ENCODE measurements around the gene CADPS2.

The CADPS2 gene

DNA sequence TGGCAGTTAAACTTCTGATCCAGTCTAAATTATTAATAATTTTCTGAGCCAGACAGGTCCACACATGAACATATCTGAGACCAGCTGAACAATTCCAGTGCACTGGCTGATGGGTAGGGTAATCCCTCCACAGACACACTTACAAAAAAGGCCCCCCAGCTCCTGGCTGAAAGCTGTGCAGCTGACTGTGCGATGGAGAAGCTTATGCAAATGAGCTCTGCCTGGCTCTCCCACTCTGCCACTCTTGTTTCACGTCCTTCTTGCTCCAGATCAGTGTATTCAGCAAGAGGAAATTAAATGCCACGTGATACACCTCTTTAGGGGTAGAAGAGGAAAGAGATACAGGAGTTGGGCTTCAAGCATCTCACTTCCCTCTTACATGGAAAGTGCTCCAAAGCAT, 505.3 kb downstream of the CADPS2 start:
- DNase-seq (ENCODE audit: low read depth in 2 of 2), result no peak

DNA sequence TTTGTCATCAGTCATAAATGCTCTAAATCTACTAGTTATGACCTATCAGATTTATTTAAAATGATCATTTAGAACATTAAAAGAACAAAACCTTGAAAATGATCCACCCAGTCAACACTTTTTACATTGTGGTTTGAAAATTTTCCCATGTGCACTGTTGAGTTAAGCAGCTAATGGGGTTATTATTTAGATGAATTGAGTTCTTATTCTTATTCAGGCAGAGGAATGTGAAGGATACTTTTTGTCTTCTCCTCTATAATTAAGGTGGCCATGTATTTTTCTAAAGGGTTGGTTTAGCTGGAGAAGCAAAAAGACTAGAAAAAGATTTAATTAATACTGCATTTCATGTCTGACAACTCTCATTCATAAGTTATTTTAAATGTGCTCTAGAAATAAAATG, 506.8 kb downstream of the CADPS2 start:
- no peak for DNase-seq (ENCODE audit: low read depth in 2 of 2)

DNA sequence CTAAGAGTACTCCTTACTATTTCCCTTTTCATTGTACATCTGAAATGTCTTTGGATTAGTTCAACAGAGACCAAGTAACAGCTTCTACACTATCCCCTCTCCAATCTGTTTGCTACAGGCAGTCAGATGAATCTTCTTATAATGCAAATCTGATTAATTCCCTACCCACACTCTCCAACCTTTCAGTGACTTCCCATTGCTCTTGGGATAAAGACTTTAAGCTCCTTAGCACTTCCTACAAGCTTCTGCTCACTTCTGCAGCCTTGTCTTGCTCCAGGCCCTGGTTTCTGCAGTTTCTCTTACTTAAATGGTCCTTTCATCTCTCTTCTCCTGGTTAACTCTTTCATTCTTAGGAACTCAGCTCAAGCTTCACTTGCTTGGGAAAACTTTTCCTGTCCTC, 516.5 kb downstream of the CADPS2 start:
- DNase-seq (ENCODE audit: low read depth in 2 of 2), result no peak

DNA sequence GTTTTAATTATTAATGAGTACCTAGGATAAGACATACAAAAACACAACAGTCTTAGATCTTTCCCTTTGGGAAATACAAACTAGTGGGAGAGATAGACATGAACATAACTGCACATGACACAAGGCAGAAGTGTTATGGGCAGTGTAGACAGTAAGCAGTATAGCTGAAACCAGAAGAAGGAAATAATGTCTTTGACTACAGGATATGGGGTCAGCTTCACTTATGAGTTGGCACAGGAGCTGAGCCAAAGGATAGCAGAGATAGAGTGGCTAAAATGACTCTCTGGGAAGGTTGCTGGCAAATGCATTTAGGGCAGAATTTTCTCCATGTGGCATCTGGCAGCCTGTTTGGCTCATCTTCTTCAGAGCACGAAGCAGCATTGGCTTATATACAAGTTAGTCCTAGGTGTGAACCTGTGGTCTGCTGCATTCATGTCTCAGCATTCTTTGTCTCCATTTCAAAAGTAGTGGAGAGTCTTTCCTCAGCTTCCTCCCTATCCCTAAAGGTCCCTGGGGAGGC, 521.4 kb downstream of the CADPS2 start:
- DNase-seq (ENCODE audit: low read depth in 2 of 2), result no peak

DNA sequence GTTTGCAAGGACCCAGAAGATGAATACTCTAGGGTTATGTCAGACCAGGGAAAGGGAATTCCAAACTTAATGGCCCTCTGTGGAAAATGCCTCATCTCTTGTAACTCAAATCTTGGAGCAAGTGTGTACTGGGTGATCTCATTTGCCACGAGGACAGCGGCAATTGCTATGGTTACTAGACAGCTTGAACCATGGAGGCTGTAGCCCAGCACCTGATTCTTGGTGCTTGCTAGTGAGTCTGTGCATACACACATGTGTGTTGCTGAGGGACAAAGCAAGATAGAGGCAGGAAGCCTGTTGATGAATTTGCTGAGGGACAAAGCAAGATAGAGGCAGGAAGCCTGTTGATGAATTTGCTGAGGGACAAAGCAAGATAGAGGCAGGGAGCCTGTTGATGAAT, 523.1 kb downstream of the CADPS2 start:
- no peak for DNase-seq (ENCODE audit: low read depth in 2 of 2)

DNA sequence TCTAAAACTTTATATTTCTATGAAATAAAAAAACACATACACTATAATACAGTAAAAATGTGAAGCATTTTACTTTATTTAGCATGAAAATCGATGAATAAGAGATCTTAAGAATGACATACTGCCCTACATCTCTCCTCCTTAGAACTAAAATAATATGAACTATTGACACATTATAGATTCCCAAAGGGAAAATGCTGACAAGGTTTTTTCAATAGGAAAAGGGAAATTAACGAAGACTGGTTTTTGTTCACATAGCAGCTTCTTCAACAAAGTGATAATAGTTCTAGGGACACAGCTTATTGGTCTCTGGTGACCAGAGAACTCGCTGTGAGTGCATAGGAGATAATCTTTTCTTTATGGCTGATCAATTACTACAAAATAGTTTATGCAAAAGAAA, 523.8 kb downstream of the CADPS2 start:
- no peak for DNase-seq (ENCODE audit: low read depth in 2 of 2)

DNA sequence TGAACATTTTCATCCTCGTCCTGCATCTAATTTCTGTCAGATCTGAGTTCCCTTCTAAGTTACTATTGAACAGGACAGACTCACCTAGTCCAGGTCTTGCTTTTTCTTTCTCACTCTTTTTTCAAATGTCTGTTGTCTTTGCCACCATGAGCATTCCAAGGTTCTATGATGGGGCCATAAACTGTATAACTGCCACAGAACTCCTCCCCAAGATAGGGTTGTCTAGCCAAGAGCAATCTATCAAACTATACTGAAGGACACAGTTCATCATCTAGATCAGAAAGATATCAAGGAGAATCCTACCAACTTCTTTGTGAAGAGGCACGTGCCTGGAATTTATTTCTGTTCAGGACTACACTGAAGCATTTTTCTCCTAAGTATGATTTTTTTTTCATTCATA, 531.6 kb downstream of the CADPS2 start:
- no peak for DNase-seq (ENCODE audit: low read depth in 2 of 2)

DNA sequence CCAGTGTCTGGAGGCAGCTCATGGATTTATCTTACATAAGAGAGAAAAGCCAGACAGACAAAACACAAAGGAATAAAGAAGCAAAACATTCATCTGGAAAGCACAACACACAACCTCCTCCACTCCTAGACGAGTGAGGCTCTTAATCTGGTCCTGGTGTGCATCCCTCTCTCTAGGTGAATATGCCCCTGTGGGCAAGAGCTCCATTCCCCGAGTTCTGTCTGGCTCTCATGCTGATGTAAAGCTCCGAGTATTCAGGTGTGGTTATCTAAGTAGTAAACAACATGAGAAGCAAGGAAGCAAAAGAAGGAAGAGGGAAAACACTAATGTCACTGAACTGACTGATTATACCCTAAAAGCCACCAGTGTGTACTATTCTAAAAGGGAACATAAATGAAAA, 533.8 kb downstream of the CADPS2 start:
- no peak for DNase-seq (ENCODE audit: low read depth in 2 of 2)

DNA sequence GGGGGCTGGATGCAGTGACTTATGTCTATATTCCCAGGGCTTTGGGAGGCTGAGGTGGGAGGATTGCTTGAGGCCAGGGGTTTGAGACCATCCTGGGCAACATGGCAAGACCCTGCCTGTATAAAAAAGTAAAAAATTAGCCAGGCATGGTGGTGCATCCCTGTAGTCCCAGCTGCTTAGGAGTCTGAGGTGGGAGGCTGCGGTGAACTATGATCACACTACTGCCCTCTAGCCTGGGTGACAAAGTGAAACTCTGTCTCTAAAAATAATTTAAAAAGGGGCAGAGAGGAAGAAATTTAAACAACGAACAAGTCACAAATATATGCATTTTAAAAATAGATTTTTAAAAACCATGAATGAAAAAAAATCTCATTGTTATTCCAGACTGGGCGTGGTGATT, 535.6 kb downstream of the CADPS2 start:
- DNase-seq (ENCODE audit: low read depth in 2 of 2), result no peak

DNA sequence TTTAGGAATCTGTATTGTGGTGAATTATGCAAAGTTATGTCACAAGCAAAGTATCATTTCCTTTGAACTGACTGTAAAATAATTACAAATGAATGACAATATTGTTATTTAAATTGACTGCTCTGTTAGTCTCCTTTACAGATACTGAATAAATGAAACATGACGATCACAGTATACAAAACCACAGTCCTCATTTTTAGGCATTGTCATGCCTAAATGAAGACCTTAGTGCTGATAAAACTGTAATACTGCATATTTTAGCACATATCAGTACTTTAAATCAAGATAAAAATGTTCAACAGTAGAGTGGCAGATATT, 542.0 kb downstream of the CADPS2 start:
- no peak for DNase-seq (ENCODE audit: low read depth in 2 of 2)

DNA sequence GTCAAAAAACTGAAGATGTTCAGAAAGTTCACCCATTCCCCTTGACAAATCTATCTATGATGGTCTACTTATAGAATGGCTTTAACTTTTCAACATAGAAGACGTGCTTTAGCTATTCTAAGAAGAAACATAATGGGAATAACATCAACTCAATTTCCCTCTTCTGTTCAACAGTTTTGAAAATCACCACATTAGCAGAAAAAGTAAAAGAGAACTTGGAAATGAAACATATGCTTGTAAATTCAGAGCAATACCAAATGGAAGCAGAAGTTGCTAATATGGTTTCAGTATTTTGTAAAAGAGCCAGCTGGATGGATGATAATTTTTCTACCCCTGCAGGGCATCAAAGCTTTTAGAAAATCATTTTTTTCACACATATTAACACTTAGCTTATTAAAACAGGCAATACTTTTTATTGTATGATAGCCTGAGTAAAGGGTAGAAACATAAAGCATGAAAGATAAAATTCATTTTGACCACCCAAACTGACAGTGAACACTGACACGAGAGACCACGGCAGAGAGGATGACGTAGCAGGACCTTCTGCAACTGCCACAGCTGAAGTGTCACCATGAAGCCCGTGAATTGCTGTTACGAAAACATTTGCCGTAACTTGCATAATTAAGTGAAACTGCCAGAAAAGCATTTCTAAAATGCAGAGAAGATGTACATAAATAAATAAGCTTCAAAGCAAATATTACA, 542.5 kb downstream of the CADPS2 start:
- DNase-seq (ENCODE audit: low read depth in 2 of 2), result no peak

DNA sequence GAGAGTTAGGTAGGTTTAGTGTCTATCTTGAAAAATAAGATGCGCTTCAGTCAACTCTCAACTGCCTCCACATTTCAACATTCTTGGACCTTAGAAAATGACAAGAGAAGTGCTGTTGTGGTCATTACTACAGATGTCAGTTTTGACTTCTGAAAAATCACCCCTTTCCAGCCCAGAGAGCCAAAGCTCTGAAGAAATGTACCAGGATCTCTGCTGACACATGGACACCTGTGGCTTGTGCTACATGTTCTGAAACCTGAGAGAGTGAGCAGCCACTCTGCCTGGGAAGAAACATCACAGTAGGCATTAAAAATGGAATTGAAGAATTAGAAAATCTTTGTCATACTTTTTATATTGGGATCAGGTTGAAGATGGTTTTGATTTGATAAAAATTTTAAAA, 545.8 kb downstream of the CADPS2 start:
- DNase-seq (ENCODE audit: low read depth in 2 of 2), result no peak

DNA sequence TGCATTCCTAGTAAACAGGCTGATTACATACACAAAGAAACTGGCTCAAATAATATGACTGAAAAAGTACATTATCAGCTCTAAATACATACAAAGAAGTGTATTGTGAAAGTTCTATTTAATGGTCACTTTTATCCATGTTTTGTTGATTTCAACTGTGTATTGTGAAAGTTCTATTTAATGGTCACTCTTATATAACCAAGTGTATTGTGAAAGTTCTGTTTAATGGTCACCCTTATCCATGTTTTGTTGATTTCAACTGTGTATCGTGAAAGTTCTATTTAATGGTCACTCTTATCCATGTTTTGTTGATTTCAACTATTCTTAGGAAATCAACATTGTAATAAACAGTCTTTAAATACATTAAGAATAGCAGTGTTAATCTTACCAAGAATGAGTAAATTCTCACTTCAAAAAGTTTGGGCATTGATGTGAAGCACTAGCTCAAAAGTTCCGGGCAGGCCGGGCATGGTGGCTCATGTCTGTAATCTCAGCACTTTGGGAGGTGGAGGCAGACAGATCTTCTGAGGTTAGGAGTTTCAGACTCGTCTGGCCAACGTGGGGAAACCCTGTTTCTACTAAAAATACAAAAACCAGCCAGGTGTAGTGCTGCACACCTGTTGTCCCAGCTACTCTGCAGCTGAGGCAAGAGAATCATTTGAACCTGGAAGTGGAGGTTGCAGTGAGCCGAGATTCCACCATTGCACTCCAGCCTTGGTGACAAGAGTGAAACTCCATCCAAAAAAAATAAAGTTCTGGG, 546.9 kb downstream of the CADPS2 start:
- DNase-seq (ENCODE audit: low read depth in 2 of 2), result no peak

DNA sequence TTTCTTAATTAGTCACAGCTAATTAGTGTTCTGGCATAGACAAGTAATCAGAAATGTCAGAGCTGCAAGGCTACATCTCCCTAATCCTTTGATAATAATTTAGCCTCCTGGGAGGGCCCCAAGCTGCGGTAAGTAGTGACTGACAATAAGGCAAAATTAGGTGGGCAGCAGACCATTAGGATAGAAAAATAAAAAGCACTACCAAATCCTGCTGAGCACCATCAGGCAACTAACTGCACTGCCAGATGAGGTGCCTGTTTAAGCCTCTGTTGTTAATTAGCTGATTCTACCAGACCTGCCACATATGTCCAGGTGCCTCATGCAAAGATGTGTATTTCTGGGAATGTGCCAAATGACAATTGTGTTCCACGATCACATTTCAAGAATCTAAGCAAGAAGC, 549.2 kb downstream of the CADPS2 start:
- no peak for DNase-seq (ENCODE audit: low read depth in 2 of 2)

DNA sequence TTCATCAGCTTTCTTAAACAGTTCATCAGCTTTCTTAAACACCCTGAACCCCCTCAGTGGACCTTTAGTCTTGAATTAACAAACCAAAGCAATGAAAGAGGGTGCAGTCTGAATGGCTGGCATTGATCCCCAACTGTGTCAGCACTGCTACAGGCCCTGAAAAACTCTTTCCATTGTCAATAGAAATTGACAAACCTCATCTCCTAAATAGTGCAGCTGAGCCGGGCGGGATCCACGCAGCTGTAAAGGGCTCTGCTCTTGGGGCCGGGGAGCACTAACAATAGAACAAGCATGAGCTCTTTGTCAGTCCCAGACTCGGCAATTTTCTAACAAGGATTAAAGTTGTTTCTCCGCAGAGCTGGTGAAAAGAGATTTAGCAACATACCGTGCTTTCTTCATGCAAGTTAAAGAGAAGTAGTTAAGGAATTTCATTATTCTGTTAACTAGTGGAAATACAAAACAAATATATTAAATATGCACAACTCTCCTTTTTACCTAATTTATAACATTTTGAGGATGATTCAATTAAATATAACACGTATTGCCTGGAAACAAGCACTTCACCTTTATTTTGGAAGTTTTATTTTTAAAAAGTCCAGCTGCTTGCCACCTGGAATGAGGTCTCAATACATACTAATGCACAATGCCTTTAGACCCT, 557.0 kb downstream of the CADPS2 start:
- DNase-seq (ENCODE audit: low read depth in 2 of 2), result no peak

DNA sequence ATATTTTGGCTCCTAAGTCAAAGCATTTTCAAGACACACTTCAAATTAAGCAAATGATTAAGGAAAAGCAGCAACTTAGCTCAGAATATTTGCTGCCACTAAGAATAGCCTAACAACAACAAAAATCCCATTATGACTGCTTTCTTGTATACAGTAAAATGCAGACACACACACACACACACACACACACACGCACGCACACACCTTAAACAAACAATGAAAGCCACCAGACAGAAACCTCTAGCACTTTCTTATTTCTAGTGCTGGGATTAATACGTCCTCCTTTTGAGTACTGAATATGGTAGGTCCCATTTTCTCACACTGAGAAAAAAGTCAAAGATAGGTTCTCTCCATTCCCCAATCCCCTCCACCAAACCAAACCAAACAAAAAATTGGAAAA, 558.3 kb downstream of the CADPS2 start:
- no peak for DNase-seq (ENCODE audit: low read depth in 2 of 2)

DNA sequence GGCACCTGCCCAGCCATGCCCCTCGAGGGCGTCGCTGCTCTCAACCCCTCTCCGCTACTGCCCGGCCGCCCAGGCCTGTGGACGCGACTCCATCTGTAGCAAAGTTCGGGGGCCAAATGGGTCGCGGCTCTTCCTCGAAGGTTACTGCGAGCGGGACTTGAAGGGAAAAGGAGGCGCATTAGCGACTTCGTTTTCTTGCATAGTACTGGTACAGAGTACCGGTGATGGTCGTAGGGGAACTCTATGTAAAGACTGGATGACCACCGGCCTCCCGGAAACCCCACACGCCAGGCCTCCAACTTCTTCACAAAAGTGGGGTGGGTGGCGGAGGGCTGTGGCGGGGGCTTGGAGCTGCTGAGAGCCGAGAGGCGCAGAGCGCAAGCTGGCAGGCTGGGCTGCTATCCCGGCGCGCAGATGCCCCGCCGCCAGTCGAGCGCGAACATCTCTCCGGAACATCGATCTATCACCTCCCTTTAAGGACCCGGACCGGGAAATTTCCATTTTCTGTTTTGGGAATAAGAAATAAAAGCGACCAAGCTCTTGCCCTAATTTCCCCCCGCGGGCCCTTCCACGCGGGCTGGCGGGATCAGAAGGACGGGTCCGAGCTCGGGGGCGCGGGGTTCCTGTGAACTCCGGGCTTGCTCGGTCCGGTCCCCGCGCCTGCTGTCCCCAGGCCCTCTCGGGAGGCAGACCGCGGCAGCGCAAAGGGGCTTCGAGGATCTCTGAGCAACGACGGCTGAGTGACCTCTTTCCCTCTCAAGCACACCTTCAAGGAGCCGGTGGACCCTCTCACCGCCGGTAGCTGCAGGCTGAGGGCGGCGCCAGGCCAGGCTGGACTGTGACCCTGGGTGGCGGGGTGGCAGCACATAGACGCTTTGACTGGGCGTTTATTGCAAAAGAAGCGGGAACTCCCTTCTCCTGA, 569.5 kb downstream of the CADPS2 start:
- no peak for DNase-seq (ENCODE audit: low read depth in 2 of 2)

DNA sequence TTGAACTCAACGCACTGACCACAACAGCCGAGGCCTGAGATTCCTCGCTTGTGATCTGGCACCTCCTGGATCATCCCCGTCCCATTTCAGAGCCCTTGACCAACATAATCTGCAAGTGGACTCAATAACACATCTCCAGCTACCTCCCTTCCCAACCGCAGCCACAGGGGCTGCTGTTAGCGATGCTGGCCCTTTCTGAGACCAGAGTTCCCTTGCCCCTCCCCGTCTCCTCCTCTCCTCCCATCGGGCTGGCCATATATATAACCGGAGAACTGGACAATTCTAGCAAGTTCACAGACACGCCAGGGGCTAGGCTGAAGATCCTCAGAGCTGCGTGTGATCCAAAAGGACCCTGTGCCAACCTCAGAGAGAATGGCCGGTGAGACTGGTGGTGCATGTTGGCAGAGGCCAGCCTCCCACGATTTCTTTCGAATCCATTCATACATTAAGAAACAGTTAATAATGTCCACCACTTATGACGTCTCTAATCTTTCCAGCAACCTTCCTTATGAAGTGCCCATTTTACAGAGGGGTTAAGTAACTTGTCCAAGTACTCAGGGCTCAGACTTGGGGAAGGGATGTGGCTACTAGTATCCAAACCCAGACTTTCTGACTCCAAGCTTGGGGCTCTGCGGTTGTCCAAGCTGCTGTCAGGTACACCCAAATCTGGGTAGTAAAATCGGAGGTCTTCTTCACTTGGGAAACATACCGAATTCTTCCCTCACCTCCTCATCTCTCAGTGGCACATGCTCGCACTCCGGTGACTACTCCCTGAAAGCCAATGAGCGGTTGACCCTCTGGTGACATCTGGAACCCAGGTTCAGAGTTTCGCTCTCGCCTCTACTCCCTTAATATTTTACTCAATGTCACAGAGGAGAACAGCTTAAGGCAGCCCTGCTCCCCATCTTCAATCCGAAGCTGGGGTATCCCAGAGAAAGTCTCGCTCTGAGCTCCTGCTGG, 570.5 kb downstream of the CADPS2 start:
- DNase-seq (ENCODE audit: low read depth in 2 of 2), result no peak

DNA sequence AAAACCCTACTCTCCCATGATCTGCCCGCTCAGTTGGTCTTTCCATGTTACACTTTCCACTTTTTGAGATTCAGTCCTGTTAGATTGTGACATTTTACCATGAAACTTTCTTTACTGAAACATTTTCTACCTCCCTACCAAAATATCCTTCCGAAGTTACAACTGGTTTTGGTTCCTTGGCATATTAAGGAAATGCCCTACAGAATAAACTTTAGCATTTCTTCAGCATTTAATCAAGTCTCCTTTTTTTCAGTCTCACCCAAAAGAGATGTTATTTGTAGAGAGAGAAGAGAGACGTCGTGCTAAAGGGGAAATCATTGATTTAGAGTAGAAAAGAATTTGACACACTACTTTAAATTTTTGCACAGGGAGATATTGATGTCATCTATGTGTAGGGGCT, 572.0 kb downstream of the CADPS2 start:
- DNase-seq (ENCODE audit: low read depth in 2 of 2), result no peak

DNA sequence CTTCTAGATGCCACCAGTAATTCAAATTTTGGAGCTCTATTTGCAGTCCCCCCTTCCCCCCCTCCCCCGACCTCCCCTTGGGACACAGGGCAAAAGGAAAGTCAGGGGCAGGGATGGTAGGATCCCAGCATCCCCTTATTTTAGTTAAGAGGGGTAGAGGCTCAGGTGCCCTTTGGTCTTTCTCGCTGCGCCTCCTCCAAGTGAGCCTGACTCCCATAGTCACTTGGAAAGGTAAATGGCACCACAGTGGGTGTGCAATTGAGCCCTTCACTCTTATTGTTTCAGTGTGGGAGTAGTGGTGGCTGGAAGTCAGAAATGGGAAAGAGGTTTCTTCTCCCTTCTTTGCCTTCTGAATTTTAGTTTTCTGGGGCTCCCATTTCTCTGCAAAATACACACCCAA, 573.5 kb downstream of the CADPS2 start:
- DNase-seq (ENCODE audit: low read depth in 2 of 2), result no peak

Data from stimulated activated CD4-positive, alpha-beta T cell treated with anti-CD3 and anti-CD28 coated beads, Interleukin-15, amount 100 ng/mL, for 48 hours (primary cell).